Ascending aorta (tissue), 2 donors: ENCODE measurements around the gene SKI. TPM values are rescaled to one million over a fixed set of nuclear protein-coding genes. Genes with fewer than 3 reads are reported as not detected.

Experiments used
- DNase-seq, 2 donors: peaks; one replicate each; pipeline ENCODE4 v3.0.0-alpha.2; 2019; ENCODE audit warnings: low spot score in 2 of 2
- H3K27ac ChIP-seq, 2 donors: fragments of 200-600 bp; sonication (generic); one replicate each; pipeline ENCODE4 v1.5.1; 2016 to 2017; ENCODE audit warnings: mild to moderate bottlenecking in 1 of 2
- H3K27me3 ChIP-seq: fragments of 200-600 bp; sonication (generic); one replicate; pipeline ENCODE4 v1.5.1; 2017
- H3K36me3 ChIP-seq, 2 donors: fragments of 200-600 bp; sonication (generic); one replicate each; pipeline ENCODE4 v1.5.1; 2016
- H3K4me1 ChIP-seq, 2 donors: fragments of 200-600 bp; sonication (generic); one replicate each; pipeline ENCODE4 v1.5.1; 2016 to 2017; ENCODE audit warnings: mild to moderate bottlenecking in 1 of 2
- H3K4me3 ChIP-seq, 2 donors: fragments of 200-600 bp; sonication (generic); one replicate each; pipeline ENCODE4 v1.5.1; 2016 to 2017; ENCODE audit warnings: mild to moderate bottlenecking in 1 of 2
- H3K9me3 ChIP-seq, 2 donors: fragments of 200-600 bp; sonication (generic); one replicate each; pipeline ENCODE4 v1.5.1; 2016
- intact Hi-C: fragments of 100-400 bp; cut with DNase I; formaldehyde crosslinking; loops from one replicate; pipeline ENCODE4 v1.15.1; 2023
- total RNA-seq: library from RNA; depleted of rRNA; stranded (reverse); fragments of >200 nt; gene quantifications from one replicate; pipeline ENCODE4 v1.1.0, GENCODE V29; 2016
- TF ChIP-seq, protein P1 (sequence below), 3 experiments: fragments of 200-600 bp in 2 of 3; fragments of 450-650 bp in 1 of 3; sonication (generic) in 2 of 3; IDR thresholded peaks; one replicate each; pipeline ENCODE4 v1.5.1; 2016 to 2019; ENCODE audit warnings: antibody characterized with exemption in 3 of 3, mild to moderate bottlenecking in 1 of 3, moderate library complexity in 1 of 3

SKI gene
- total RNA-seq, 1 donor from 2014 or later: 139 TPM

DNA sequence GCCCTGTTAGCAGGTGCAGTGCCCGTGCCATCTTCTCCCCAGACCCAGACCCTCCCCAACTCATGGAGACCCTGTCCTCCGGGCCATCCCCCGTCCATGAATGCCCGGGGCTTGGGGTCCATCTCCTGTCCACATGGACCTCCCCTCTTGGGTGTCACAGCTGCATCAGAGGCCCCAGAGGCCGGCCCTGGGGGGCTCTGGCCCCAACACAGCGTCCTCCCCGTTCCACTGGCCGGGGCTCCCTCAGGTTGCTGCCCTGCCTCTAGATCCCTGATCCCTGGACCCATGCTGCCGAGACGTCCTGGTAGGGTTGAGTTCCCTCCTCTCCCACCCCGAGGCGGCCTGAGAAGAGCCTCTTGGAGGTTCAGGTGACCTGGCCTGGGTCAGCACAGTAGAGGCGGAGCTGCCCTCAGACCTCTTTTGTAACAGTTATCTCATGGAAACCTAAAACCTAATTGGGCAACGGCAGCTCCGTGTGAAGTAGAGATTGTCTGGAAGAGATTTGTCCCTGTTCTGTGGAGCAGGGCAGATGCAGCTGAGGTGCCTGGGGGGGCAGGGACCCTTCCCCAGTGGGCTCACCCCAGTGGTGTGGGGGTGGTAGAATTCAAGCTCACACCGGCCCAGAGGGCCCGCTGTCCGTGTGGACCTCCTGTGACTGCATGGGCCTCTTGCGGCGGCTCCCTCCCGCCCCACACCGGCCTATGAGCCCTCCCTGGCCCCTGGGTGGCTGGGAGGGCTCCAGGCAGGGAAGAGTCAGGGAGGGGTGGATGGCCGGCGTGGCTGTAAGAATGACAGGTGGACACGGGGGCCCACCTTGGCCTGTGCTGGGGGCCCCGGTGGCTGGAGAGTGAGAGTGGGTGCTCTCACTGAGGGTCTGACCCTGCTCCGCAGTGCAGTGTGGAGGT is 56.1 kb downstream of the SKI start:
- H3K27ac ChIP-seq: peak overlapping the region; percentile 42 to 52
- intact Hi-C loops: no loop called here
- no peak overlapping the region for H3K4me3 ChIP-seq
- no peaks in the 10 kb centered on the region for H3K9me3 ChIP-seq
- H3K36me3 ChIP-seq: peaks cover 0 to 5% of the 10 kb centered on the region in 2 donors
- no peaks in the 10 kb centered on the region for H3K27me3 ChIP-seq
- TF ChIP-seq, protein P1, sequence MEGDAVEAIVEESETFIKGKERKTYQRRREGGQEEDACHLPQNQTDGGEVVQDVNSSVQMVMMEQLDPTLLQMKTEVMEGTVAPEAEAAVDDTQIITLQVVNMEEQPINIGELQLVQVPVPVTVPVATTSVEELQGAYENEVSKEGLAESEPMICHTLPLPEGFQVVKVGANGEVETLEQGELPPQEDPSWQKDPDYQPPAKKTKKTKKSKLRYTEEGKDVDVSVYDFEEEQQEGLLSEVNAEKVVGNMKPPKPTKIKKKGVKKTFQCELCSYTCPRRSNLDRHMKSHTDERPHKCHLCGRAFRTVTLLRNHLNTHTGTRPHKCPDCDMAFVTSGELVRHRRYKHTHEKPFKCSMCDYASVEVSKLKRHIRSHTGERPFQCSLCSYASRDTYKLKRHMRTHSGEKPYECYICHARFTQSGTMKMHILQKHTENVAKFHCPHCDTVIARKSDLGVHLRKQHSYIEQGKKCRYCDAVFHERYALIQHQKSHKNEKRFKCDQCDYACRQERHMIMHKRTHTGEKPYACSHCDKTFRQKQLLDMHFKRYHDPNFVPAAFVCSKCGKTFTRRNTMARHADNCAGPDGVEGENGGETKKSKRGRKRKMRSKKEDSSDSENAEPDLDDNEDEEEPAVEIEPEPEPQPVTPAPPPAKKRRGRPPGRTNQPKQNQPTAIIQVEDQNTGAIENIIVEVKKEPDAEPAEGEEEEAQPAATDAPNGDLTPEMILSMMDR (IDR thresholded peaks at IDR 0.05): no peak
- peaks cover 18 to 54% of the 10 kb centered on the region in 2 donors for H3K4me1 ChIP-seq
- DNase-seq: no peak

DNA sequence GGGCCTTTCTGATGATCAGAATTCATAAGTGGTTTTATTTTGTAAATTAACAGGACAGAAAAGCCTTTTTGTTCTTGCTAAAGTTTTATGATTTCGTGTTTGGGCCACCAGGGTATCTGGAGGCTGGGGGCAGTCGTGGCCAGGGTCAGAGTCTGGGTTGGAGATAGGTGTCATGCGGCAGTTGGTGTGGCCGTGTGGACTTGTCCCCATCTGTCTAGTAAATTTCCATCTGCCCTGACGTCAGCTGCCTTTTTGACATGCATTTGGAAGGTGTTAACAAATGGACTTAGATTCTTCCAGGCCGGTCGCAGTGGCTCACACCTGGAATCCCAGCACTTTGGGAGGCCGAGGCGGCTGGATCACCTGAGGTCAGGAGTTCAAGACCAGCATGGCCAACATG is 56.8 kb downstream of the SKI start:
- Histone ChIP-seq H3K4me3 (no peak overlapping the region), H3K36me3 (peaks cover 0 to 5% of the 10 kb centered on the region in 2 donors), H3K9me3 (no peaks in the 10 kb centered on the region), H3K4me1 (peaks cover 15 to 54% of the 10 kb centered on the region in 2 donors), H3K27ac (peak overlapping the region in 1 of 2 donors; percentile 42), H3K27me3 (no peaks in the 10 kb centered on the region)
- TF ChIP-seq, protein P1 (IDR thresholded peaks at IDR 0.05): no peak
- DNase-seq: no peak
- intact Hi-C loops: no loop called here

DNA sequence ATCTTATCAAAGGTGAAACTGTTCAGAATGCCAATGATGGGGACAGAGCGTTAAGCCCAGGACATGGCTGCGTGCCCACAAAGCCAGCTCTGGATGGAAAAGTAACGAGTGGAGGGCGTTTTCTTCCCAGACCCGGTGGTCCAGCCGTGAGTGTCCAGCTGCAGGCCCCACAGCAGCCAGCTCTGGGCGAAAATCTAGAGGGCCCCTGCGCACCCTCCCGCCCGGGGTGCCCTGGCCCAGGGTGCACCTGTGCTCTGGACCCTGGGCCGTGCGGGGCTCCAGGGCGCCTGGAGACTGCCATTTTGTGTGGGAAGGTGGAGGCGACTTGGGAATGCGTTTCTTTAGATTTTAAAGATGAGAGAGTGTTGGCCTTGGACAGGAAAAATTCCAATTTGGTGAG is 58.8 kb downstream of the SKI start:
- Histone ChIP-seq H3K27me3 (no peaks in the 10 kb centered on the region), H3K36me3 (peaks cover 0 to 5% of the 10 kb centered on the region in 2 donors), H3K4me3 (no peak overlapping the region), H3K9me3 (no peaks in the 10 kb centered on the region), H3K27ac (peak overlapping the region in 1 of 2 donors; percentile 40), H3K4me1 (peaks cover 28 to 68% of the 10 kb centered on the region in 2 donors)
- no peak for DNase-seq
- intact Hi-C loops: no loop called here
- TF ChIP-seq, protein P1 (IDR thresholded peaks at IDR 0.05): no peak

DNA sequence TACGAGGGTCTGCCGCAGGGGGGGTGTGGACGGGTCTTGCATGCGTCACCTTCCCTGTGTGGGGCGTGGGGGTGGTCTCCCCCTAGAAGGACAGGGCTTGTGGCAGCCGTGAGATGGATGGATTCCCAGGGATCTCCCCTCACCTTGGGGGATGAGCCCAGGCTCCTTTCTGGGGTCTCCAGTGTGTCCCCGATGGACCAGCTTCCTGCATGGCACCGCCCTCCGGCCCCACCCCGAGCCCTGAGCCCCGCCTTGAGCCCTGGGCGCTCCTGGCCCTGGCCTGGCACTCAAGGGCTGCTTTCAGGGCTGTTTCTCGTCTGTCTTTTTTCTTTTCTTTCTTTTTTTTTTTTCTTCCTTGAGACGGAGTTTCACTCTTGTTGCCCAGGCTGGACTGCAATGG is 59.5 kb downstream of the SKI start:
- TF ChIP-seq, protein P1 (IDR thresholded peaks at IDR 0.05): no peak
- Histone ChIP-seq H3K27me3 (no peaks in the 10 kb centered on the region), H3K27ac (peak overlapping the region; percentile 12 to 89), H3K4me3 (no peak overlapping the region), H3K36me3 (peaks cover 0 to 2% of the 10 kb centered on the region in 2 donors), H3K9me3 (no peaks in the 10 kb centered on the region), H3K4me1 (peaks cover 30 to 74% of the 10 kb centered on the region in 2 donors)
- intact Hi-C loops: no loop called here
- DNase-seq: no peak

DNA sequence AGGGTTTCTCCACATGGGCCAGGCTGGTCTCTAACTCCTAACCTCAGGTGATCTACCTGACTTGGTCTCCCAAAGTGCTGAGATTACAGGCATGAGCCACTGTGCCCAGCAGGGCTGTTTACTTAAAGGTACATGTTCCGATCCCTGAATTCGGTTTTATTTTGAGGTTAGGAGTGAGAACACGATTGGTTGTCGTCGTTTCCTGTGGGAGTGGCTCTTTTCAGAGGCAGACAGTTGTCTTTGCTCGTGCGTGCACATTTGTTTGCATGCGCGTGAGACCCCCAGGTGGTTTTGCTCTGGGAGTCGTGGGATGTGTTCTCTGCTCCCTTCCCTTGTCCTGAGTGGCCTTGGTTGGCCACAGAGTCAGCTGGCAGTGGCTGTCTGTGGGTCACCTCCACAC is 60.2 kb downstream of the SKI start:
- no peaks in the 10 kb centered on the region for H3K36me3 ChIP-seq
- TF ChIP-seq, protein P1 (IDR thresholded peaks at IDR 0.05): no peak
- H3K27me3 ChIP-seq: no peaks in the 10 kb centered on the region
- H3K4me3 ChIP-seq: no peak overlapping the region
- no peak for DNase-seq
- H3K9me3 ChIP-seq: no peaks in the 10 kb centered on the region
- H3K4me1 ChIP-seq: peaks cover 30 to 74% of the 10 kb centered on the region in 2 donors
- intact Hi-C loops: no loop called here
- peak overlapping the region; percentile 12 to 89 for H3K27ac ChIP-seq
